A549 (cell line): ENCODE results near the gene SORCS1.

Experiments used
- ATOH8 ChIP-seq: fragments of 250-450 bp; sonication (Bioruptor Pico); IDR thresholded peaks from 2 replicates; pipeline ENCODE4 v1.5.0; 2020; ENCODE audit warnings: low read depth, mild to moderate bottlenecking, moderate library complexity
- CBX2 ChIP-seq: fragments of 200-600 bp; sonication (generic); IDR thresholded peaks from 2 replicates; pipeline ENCODE4 v1.6.1; 2016; ENCODE audit warnings: low read depth, mild to moderate bottlenecking, borderline replicate concordance
- CBX8 ChIP-seq: fragments of 200-600 bp; sonication (generic); IDR thresholded peaks from 2 replicates; pipeline ENCODE4 v1.6.1; 2016
- CTCF ChIP-seq: fragments of >200 bp; sonication (Bioruptor Twin); formaldehyde crosslinking; IDR thresholded peaks from 3 replicates; pipeline ENCODE4 v1.5.1; 2016
- ESRRA ChIP-seq: fragments of 150-350 bp; IDR thresholded peaks from 2 replicates; pipeline ENCODE4 v1.6.1; 2014; ENCODE audit warnings: mild to moderate bottlenecking, low read length, borderline replicate concordance
- HES2 ChIP-seq: fragments of >200 bp; sonication (Bioruptor Twin); formaldehyde crosslinking; IDR thresholded peaks from 2 replicates; pipeline ENCODE4 v1.6.1; 2016
- HMGXB4 ChIP-seq: fragments of 250-450 bp; sonication (Bioruptor Pico); IDR thresholded peaks from 2 replicates; pipeline ENCODE4 v1.5.0; 2021; ENCODE audit warnings: mild to moderate bottlenecking, moderate library complexity, borderline replicate concordance
- KDM1A ChIP-seq: fragments of 200-600 bp; sonication (generic); IDR thresholded peaks from 2 replicates; pipeline ENCODE4 v1.6.1; 2016; ENCODE audit warnings: low read depth, mild to moderate bottlenecking
- MAFK ChIP-seq: fragments of 450-650 bp; IDR thresholded peaks from 2 replicates; pipeline ENCODE4 v1.6.1; 2014; ENCODE audit not compliant: partially characterized antibody
- MAX ChIP-seq: IDR thresholded peaks from 2 replicates; pipeline ENCODE4 v1.6.1; 2012
- NFE2L2 ChIP-seq: fragments of 150-350 bp; conservative IDR thresholded peaks from 2 replicates; pipeline ENCODE4 v1.6.1; 2014; ENCODE audit warnings: low read length
- POLR2A ChIP-seq: IDR thresholded peaks from 2 replicates; pipeline ENCODE4 v1.6.1; 2012; ENCODE audit warnings: mild to moderate bottlenecking, low read length
- REST ChIP-seq: fragments of 200-600 bp; sonication (generic); IDR thresholded peaks from 2 replicates; pipeline ENCODE4 v1.6.1; 2016; ENCODE audit warnings: antibody characterized with exemption, mild to moderate bottlenecking, moderate library complexity
- SMC3 ChIP-seq: fragments of >200 bp; sonication (Bioruptor Twin); formaldehyde crosslinking; IDR thresholded peaks from 3 replicates; pipeline ENCODE4 v1.6.1; 2018; ENCODE audit warnings: inconsistent platforms

GRCh38 chr10:106795619-106796018 is 368.9 kb downstream of the SORCS1 start:
- TF ChIP-seq HES2 (no peak), ESRRA (no peak), KDM1A (no peak), REST (no peak), POLR2A (no peak), CTCF (no peak), ATOH8 (CRISPR knock-in tag) (no peak), CBX8 (no peak), HMGXB4 (CRISPR knock-in tag) (no peak), SMC3 (no peak), MAFK (no peak), CBX2 (no peak), NFE2L2 (no peak), MAX (no peak)
